GM19099 (cell line): ENCODE data around the gene ZIC4.

Experiments used
- POLR2A ChIP-seq: IDR thresholded peaks from 3 replicates; pipeline ENCODE4 v1.6.1; 2011; ENCODE audit warnings: low read depth; ENCODE audit not compliant: insufficient read length; ENCODE audit errors: extremely low read depth

Gene ZIC4

GRCh38 chr3:147391781-147392624, 14.3 kb downstream of the ZIC4 start:
- no peak for TF ChIP-seq POLR2A

GRCh38 chr3:147390589-147391569, 15.5 kb downstream of the ZIC4 start:
- TF ChIP-seq POLR2A, result no peak

- TF ChIP-seq POLR2A, result no peak
Measured at GRCh38 chr3:147389717-147390116, 16.6 kb downstream of the ZIC4 start.

GRCh38 chr3:147388700-147389580, 17.4 kb downstream of the ZIC4 start:
- TF ChIP-seq POLR2A, result no peak

- no peak for TF ChIP-seq POLR2A
Measured at GRCh38 chr3:147387885-147388699, 18.3 kb downstream of the ZIC4 start.

GRCh38 chr3:147387291-147387884, 19.0 kb downstream of the ZIC4 start:
- no peak for TF ChIP-seq POLR2A

GRCh38 chr3:147385059-147386012, 21.0 kb downstream of the ZIC4 start:
- TF ChIP-seq POLR2A, result no peak

GRCh38 chr3:147384210-147385058, 21.9 kb downstream of the ZIC4 start:
- TF ChIP-seq POLR2A, result no peak

GRCh38 chr3:147383617-147384016, 22.7 kb downstream of the ZIC4 start:
- TF ChIP-seq POLR2A, result no peak

GRCh38 chr3:147381596-147381995, 24.7 kb downstream of the ZIC4 start:
- no peak for TF ChIP-seq POLR2A

- no peak for TF ChIP-seq POLR2A
Measured at GRCh38 chr3:147380977-147381376, 25.4 kb downstream of the ZIC4 start.

- no peak for TF ChIP-seq POLR2A
Measured at GRCh38 chr3:147380387-147380951, 25.9 kb downstream of the ZIC4 start.

- no peak for TF ChIP-seq POLR2A
Measured at GRCh38 chr3:147379651-147380050, 26.7 kb downstream of the ZIC4 start.
